GM18858 (cell line): ENCODE measurements around the gene SMIM31.

Experiments
- ATAC-seq: cut with Tn5 transposase; IDR thresholded peaks from one replicate; pipeline ENCODE4 v1.9.1; 2021; ENCODE audit not compliant: unreplicated experiment

The SMIM31 gene

DNA sequence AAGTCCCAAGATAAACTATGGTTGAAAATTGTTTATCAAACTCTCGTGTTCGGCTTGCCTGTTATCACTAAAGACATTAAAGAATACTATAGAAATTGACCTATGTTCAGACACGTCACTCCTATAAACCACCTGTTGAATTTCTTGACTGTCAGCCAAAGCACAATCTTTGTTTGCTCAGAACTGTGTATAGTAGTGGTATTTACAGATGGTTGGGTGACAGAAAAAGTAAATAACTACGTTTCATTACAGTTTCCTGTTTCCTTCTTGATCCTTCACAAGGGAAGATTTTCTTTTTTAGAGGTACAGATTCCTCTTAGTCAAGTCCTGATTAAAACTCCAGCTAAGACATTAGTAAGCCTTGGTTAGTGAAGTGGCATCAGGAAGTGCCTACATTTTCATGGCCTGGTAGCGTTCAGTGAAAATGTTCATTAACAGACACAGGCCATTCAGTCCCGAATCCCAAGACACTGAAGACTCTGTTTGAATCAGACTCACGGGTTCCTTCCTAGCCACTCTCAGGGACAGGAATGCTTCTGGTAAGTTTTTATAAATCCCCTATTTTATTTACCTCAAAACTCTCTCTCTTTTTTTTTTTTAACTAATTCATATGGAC, at the start of gene SMIM31:
Gene SMIM31, plus strand, starts transcription at position 259 of the 616 bp plus-strand sequence. CDS start 16,313 bp downstream, outside the sequence.
- ATAC-seq: no peak

DNA sequence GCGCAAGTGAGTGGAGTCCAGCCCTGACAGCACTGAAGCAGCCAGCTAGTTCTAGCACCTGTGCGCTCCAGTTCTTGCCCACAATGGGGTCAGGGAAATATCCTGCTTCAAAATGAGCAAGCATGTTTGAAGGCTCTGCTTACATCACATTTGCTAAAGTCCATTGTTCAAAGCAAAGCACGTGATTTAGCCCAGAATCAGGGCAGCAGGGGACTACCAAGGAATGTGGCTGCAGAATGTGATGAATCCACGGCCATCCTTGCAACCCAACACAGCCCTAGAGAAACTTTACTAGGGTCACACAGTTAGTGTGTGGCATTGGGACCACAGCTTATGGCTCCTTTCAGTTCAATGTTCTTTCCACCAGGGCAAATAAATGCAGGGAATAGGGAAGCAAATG, 47.3 kb upstream of the SMIM31 start:
- ATAC-seq: no peak

- no peak for ATAC-seq
Measured at GRCh38 chr4:164716901-164717300, 37.0 kb upstream of the SMIM31 start.

GRCh38 chr4:164718827-164719226, 35.1 kb upstream of the SMIM31 start:
- ATAC-seq: no peak

DNA sequence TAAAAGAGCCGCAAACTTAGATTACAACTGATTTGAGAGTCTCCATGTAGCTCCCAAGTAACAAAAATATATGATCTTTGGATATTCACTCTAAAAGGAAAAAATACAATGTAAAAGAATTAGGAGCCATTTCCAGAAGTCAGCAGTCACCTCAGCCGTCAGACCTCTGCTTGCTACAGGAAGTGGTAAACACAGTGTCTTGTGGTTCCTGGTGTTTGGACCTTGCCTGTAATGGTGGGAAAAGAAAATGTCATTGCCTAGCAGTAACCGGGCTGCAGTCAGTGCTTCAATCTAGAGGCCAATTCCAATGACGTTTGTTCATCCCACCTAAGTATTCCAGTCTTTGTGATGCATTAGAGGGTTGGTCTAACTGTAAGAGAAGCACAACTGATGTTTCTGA, 28.9 kb upstream of the SMIM31 start:
- ATAC-seq: peak; percentile 59

DNA sequence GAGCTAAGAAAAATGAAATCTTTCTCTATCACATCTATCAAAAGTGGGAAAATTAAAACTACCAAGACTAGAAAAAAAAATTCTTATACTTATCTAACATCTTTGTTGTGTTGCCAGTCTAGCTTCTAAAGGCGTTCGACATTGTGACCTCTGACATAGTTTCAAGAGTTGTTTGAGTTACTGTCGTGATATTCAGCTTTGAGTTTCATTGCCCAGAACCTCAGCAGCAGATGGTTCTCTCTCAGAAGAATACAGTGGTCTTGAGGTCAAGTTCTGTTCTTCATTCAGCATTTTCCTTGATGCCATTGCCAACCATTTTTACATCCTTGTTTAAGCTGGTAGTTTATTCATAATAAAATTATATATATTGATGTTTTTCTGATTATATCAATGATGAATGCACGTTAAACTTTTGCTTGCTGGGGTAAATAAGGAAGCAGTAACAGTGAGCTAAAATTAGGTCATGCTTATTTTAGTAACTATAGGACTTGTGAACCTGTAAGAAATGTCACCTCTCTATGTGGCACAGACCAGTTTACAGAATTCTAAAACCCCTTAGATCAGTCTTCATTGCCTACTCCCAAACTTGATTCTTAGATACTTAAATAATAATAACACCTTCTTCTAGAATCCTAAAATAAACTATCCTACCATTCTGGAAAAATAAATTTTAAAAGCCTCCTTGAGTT, 23.1 kb upstream of the SMIM31 start:
- ATAC-seq: no peak

DNA sequence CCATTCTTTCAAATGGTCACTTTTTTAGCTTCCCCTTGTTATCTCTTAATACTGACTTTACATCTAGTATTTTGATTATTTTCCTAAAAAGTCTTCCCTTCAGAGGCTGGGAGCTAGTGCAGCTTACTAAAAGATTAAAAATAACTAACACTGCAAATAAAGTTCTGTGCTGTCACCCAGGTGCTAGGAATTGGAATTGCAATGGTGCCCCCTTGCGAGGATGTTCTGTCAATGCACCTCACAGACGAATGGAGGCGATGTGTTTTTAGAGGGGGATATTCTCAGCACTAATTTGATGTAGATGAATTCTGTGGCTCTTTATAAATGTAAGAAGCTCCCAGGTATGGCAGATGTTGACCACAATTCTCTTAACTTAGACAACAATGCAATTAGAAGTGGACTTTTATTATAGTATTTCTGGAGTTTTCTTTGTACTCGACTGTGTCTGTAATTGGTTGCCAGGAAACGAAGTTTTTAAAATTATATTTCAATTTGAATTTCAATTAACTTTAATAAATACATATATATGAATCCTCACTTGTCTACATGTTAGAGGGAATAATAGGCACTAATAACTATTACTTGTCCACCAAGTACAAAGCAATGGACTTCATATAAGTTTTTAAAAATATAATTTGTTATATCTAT, 22.0 kb upstream of the SMIM31 start:
- peak; percentile 58 for ATAC-seq

DNA sequence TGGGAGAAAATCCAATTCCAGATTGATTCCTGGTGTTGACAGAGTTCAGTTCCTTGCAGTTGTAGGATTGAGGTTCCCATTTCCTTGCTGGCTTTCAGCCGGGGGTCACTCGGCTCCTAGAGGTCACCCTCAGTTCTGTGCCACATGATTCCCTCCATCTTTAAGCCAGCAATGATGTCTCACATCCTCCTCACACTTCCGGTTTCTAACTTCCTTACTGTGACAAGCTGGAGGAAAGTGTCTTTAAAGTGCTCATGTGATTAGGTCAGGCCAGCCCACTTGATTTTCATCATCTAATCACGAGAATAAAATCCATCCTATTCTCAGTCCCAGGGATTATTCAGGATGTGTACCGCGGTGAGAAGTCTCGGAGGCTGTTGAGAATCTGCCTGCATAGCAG, 19.4 kb upstream of the SMIM31 start:
- ATAC-seq: peak; percentile 58

- ATAC-seq: no peak
Measured at GRCh38 chr4:164748375-164748774, 5.6 kb upstream of the SMIM31 start.

- no peak for ATAC-seq
Measured at GRCh38 chr4:164755432-164755831, 1.5 kb downstream of the SMIM31 start.

GRCh38 chr4:164756686-164757085, 2.8 kb downstream of the SMIM31 start:
- no peak for ATAC-seq

- no peak for ATAC-seq
Measured at GRCh38 chr4:164761241-164761640, 7.3 kb downstream of the SMIM31 start.

GRCh38 chr4:164761746-164762275, 7.9 kb downstream of the SMIM31 start:
- ATAC-seq: no peak

DNA sequence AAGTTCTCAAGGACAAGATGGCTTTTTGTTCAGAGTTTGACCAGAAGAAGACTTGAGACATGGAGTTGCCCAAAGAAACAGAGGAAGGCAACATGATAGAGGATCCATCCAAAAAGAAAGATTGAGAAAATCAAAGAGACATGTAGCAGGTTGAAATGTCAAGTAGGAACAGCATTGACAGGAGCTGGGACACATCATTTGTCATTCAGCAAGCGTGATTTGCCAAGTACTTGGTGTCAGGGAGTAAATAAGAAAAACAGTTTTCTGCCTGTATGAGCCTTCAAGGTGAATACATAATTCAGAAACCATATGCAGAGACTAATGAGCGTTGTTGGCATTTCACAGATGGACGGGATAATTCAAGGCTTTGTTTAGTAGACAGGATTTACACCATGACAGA, 11.2 kb downstream of the SMIM31 start:
- ATAC-seq: no peak

- no peak for ATAC-seq
Measured at GRCh38 chr4:164765833-164766232, 11.9 kb downstream of the SMIM31 start.

DNA sequence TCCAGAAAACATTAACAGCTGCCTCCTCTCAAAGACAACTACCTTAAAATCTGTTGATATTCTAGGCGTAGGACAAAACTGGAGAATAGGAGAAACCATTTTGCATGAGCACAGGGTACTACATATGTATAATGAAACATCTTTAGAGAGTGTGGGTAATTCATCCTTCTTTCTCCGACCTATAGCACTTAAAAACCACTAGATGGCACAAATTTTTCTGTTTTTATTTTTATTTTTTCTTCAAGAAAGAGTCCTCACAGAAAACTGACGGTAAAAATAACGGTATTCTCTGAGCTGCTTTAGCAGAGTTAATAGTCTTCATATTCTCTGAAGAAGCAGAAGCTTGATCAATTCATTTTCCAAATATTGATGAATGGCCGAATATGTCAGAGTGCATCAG, 14.6 kb downstream of the SMIM31 start:
- peak; percentile 59 for ATAC-seq

DNA sequence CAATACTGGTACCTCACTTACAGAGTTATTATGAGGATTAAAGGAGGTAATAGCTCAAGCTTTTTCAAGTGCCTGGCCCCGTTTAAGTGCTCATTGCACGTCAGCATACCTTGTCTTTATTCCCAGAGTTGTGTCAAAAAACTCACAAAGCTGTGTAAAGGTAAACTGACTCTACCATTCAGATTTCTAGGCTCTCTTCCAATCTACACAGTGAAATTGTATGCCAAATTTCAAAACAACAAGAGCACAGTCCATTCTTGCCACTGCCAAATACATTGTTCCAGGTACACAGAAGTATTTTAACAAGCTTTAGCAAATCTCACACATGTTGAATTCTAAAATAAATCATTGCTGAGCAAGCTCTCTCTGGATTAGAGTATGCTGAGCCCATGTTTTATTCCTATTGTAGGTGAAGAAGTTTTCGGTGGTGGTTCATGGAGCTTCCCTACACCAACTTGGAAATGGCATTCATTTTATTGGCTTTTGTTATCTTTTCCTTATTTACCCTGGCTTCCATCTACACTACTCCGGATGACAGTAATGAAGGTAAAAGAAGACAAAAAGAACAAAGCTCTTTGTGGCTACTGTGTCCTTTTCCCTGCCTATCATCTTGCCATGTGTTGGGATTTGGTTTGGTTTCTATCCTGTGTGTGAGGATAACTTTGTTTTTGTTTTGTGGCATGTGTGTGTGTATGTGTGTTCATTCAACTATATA, 16.2 kb downstream of the SMIM31 start:
- no peak for ATAC-seq

DNA sequence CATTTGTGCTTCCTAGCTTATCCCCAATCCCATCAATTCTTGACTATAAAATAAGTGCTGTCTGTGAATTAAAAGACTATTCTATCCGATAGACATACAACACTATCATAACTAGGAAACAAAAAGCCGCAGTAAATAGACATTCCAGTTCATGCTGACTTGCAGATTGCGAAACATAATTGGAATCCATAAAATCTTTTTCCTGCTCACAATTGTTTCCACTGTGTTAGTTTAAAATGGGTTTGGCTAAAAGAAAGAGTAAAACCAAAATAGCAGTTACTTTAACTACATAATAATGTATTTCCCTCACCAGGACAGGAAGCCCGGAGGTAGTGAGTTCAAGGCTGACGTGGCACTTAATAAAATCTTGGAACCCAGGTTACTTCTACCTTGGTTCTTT, 17.2 kb downstream of the SMIM31 start:
- no peak for ATAC-seq

- no peak for ATAC-seq
Measured at GRCh38 chr4:164772076-164772475, 18.1 kb downstream of the SMIM31 start.

- no peak for ATAC-seq
Measured at GRCh38 chr4:164779080-164779479, 25.1 kb downstream of the SMIM31 start.

- ATAC-seq: no peak
Measured at GRCh38 chr4:164779811-164780216, 25.9 kb downstream of the SMIM31 start.
